Measurements from ENCODE around the gene SIRPB2. TPM values are rescaled to one million over a fixed set of nuclear protein-coding genes. Genes with fewer than 3 reads are reported as not detected.

SIRPB2 gene
- total RNA-seq, 1 donor from 2014 or later: 3.5 TPM

Other genes starting within 250 kb of the SIRPB2 start
- 7.8 TPM for gene SNPH, start 225.1 kb downstream of the SIRPB2 start, total RNA-seq
- 1.5 TPM for gene SDCBP2, start 162.3 kb downstream of the SIRPB2 start, total RNA-seq
- 135 TPM for gene FKBP1A, start 98.4 kb downstream of the SIRPB2 start, total RNA-seq
- gene NSFL1C, start 24.6 kb downstream of the SIRPB2 start, total RNA-seq: 59.9 TPM
- not detected for gene SIRPD, start 66.3 kb upstream of the SIRPB2 start, total RNA-seq
- 0.82 TPM for gene SIRPB1, start 128.6 kb upstream of the SIRPB2 start, total RNA-seq
- gene SIRPG, start 166.4 kb upstream of the SIRPB2 start, total RNA-seq: 0.20 TPM

Data from left ventricle myocardium superior (tissue), 1 donor.